HepG2 (cell line): ENCODE measurements around the gene TMEM62. TPM values are rescaled to one million over a fixed set of nuclear protein-coding genes. Genes with fewer than 3 reads are reported as not detected.

Experiments
- AKNA ChIP-seq: sonication (generic); formaldehyde crosslinking; IDR thresholded peaks from 2 replicates; pipeline ENCODE4 v1.4.0; 2020; ENCODE audit warnings: missing genetic modification reagents, borderline replicate concordance
- ARID4A ChIP-seq: sonication (generic); formaldehyde crosslinking; IDR thresholded peaks from 2 replicates; pipeline ENCODE4 v1.5.0; 2020; ENCODE audit warnings: mild to moderate bottlenecking, missing genetic modification reagents, borderline replicate concordance
- CCDC6 ChIP-seq: sonication (generic); formaldehyde crosslinking; IDR thresholded peaks from 2 replicates; pipeline ENCODE4 v1.8.1; 2022; ENCODE audit warnings: mild to moderate bottlenecking, missing genetic modification reagents, moderate library complexity
- HDAC1 ChIP-seq: sonication (generic); formaldehyde crosslinking; IDR thresholded peaks from 2 replicates; pipeline ENCODE4 v1.5.1; 2020; ENCODE audit warnings: mild to moderate bottlenecking, missing genetic modification reagents
- HNF4G ChIP-seq, 2 experiments: sonication (generic) in 1 of 2; formaldehyde crosslinking in 1 of 2; IDR thresholded peaks; 2 replicates each; pipeline versions ENCODE4 v1.4.0 to v1.6.1; 2011 to 2020; ENCODE audit warnings: borderline replicate concordance in 2 of 2, low read depth in 2 of 2, mild to moderate bottlenecking in 2 of 2, low read length in 1 of 2, missing genetic modification reagents in 1 of 2, moderate library complexity in 1 of 2
- PHF20 ChIP-seq: sonication (generic); formaldehyde crosslinking; IDR thresholded peaks from 2 replicates; pipeline ENCODE4 v1.5.0; 2020; ENCODE audit warnings: mild to moderate bottlenecking, missing genetic modification reagents
- ZFP90 ChIP-seq: sonication (generic); formaldehyde crosslinking; IDR thresholded peaks from 2 replicates; pipeline ENCODE4 v1.8.0; 2022; ENCODE audit warnings: missing genetic modification reagents, mild to moderate bottlenecking, inconsistent platforms, borderline replicate concordance
- ZFX ChIP-seq: sonication (generic); formaldehyde crosslinking; IDR thresholded peaks from 2 replicates; pipeline ENCODE4 v1.4.0; 2020; ENCODE audit warnings: mild to moderate bottlenecking, low read depth, missing genetic modification reagents, moderate library complexity
- ZNF235 ChIP-seq: sonication (generic); formaldehyde crosslinking; IDR thresholded peaks from 2 replicates; pipeline ENCODE4 v1.8.1; 2023; ENCODE audit warnings: mild to moderate bottlenecking, missing genetic modification reagents, borderline replicate concordance
- ZNF326 ChIP-seq: sonication (generic); formaldehyde crosslinking; IDR thresholded peaks from 2 replicates; pipeline ENCODE4 v1.4.0; 2020; ENCODE audit warnings: missing genetic modification reagents, borderline replicate concordance
- ZNF329 ChIP-seq: sonication (generic); formaldehyde crosslinking; IDR thresholded peaks from 2 replicates; pipeline ENCODE4 v1.9.0; 2021; ENCODE audit warnings: low read depth, mild to moderate bottlenecking, missing genetic modification reagents
- ZNF792 ChIP-seq: IDR thresholded peaks from 2 replicates; pipeline ENCODE4 v1.6.1; 2016
- ZNF878 ChIP-seq: sonication (generic); formaldehyde crosslinking; IDR thresholded peaks from 2 replicates; pipeline ENCODE4 v1.8.1; 2023; ENCODE audit warnings: mild to moderate bottlenecking, missing genetic modification reagents, moderate library complexity
- polyA plus RNA-seq, 8 experiments: library from polyadenylated mRNA; depleted of rRNA in 3 of 8; stranded (reverse) in 7 of 8; unstranded in 1 of 8; fragments of >200 nt; fragmentation: Illumina TruSeq in 4 of 8; extraction: Trizol in 4 of 8; gene quantifications; 2 replicates each; pipeline versions ENCODE4 v1.2.1 to v1.2.3, GENCODE V29; 2011 to 2016; ENCODE audit warnings: low read depth in 4 of 8, missing spikeins in 1 of 8, mixed read lengths in 1 of 8; ENCODE audit not compliant: insufficient read depth in 1 of 8
- total RNA-seq, 5 experiments: library from RNA; depleted of rRNA; stranded (reverse); fragments of >200 nt; fragmentation: Illumina TruSeq; extraction: Trizol; gene quantifications; 2 replicates each; pipeline ENCODE4 v1.2.3, GENCODE V29; 2016; ENCODE audit warnings: low read depth in 1 of 5
- TF ChIP-seq, protein P1 (sequence below), 2 experiments: IDR thresholded peaks; 2 replicates each; pipeline ENCODE4 v1.6.1; 2011 to 2012; ENCODE audit warnings: low read length in 2 of 2, borderline replicate concordance in 1 of 2, low read depth in 1 of 2, mild to moderate bottlenecking in 1 of 2, moderate library complexity in 1 of 2

TMEM62 gene
- total and polyA plus RNA-seq, 2 of the 13 experiments (the other 11 are each of a cell fraction or from before 2014, with no cell fraction given): 14.2 to 20.9 TPM

DNA sequence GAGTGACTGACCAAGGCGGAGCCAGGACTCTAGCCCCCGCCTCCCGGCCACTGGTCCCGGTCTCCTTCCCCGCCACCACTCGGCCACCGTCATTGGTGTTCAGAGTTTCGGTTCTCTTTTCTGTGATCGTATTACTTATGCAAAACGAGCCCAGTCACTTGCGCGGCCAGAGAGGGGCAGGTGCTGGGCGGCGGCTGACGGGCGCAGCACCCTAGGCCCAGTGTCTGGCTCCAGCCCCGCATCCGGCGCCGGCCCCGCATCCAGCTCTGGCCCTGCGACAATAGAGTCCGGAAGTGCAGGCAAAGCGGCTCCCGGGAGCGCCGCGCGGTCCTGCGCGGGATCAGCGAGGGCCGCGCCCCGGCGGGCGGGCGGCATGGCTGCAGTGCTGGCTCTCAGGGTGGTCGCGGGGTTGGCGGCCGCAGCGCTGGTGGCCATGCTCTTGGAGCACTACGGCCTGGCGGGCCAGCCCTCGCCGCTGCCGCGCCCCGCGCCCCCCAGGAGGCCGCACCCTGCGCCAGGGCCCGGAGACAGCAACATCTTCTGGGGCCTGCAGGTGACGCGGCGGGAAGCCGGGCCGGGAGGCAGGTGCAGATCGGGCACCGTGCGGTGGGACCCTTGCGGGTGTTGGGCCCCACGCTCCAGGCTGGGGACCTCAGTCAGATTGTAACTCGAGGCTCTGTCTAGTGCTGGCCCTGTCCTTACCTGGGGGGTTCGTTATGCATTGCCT lies at the start of gene TMEM62 (continued):
- TF ChIP-seq ARID4A (CRISPR knock-in tag) (peak; percentile 85), PHF20 (CRISPR knock-in tag) (peak; percentile 77), ZFX (CRISPR knock-in tag) (peak; percentile 97), ZNF878 (CRISPR knock-in tag) (0 out of 2 replicates have a peak, but pooled peaks have one; percentile 17), AKNA (0 out of 2 replicates have a peak, but pooled peaks have one; percentile 57), HNF4G (IDR thresholded peaks at IDR 0.05; ENCODE audit: borderline replicate concordance, low read depth, low read length) (no peak), HNF4G (CRISPR knock-in tag; IDR thresholded peaks at IDR 0.05; ENCODE audit: borderline replicate concordance, low read depth) (0 out of 2 replicates have a peak, but pooled peaks have one; percentile 49), ZFP90 (CRISPR knock-in tag) (peak; percentile 81; the same call in 1 of the 2 replicates), ZNF326 (CRISPR knock-in tag) (no peak), ZNF235 (0 out of 2 replicates have a peak, but pooled peaks have one; percentile 37), CCDC6 (CRISPR knock-in tag) (peak; percentile 92), ZNF329 (CRISPR knock-in tag) (peak; percentile 67), HDAC1 (CRISPR knock-in tag) (peak; percentile 69), ZNF792 (peak; percentile 69)
- TF ChIP-seq, protein P1, sequence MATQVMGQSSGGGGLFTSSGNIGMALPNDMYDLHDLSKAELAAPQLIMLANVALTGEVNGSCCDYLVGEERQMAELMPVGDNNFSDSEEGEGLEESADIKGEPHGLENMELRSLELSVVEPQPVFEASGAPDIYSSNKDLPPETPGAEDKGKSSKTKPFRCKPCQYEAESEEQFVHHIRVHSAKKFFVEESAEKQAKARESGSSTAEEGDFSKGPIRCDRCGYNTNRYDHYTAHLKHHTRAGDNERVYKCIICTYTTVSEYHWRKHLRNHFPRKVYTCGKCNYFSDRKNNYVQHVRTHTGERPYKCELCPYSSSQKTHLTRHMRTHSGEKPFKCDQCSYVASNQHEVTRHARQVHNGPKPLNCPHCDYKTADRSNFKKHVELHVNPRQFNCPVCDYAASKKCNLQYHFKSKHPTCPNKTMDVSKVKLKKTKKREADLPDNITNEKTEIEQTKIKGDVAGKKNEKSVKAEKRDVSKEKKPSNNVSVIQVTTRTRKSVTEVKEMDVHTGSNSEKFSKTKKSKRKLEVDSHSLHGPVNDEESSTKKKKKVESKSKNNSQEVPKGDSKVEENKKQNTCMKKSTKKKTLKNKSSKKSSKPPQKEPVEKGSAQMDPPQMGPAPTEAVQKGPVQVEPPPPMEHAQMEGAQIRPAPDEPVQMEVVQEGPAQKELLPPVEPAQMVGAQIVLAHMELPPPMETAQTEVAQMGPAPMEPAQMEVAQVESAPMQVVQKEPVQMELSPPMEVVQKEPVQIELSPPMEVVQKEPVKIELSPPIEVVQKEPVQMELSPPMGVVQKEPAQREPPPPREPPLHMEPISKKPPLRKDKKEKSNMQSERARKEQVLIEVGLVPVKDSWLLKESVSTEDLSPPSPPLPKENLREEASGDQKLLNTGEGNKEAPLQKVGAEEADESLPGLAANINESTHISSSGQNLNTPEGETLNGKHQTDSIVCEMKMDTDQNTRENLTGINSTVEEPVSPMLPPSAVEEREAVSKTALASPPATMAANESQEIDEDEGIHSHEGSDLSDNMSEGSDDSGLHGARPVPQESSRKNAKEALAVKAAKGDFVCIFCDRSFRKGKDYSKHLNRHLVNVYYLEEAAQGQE (IDR thresholded peaks at IDR 0.05; ENCODE audit: borderline replicate concordance in 1 of 2, low read depth in 1 of 2, low read length in 2 of 2): no peak
